GM12891 (cell line): ENCODE measurements around the gene NOS3.

Experiments
- PAX5 ChIP-seq: IDR thresholded peaks from 2 replicates; pipeline ENCODE4 v1.6.1; 2011; ENCODE audit warnings: low read length, moderate library complexity, mild to moderate bottlenecking; ENCODE audit not compliant: insufficient read depth, severe bottlenecking
- POLR2A ChIP-seq: IDR thresholded peaks from 2 replicates; pipeline ENCODE4 v1.6.1; 2011; ENCODE audit warnings: low read depth, low read length, control low read depth
- POLR2AphosphoS5 ChIP-seq: IDR thresholded peaks from 2 replicates; pipeline ENCODE4 v1.6.1; 2011; ENCODE audit warnings: low read depth, low read length, control low read depth
- TAF1 ChIP-seq: IDR thresholded peaks from 2 replicates; pipeline ENCODE4 v1.6.1; 2011; ENCODE audit warnings: low read depth, low read length, control low read depth

DNA sequence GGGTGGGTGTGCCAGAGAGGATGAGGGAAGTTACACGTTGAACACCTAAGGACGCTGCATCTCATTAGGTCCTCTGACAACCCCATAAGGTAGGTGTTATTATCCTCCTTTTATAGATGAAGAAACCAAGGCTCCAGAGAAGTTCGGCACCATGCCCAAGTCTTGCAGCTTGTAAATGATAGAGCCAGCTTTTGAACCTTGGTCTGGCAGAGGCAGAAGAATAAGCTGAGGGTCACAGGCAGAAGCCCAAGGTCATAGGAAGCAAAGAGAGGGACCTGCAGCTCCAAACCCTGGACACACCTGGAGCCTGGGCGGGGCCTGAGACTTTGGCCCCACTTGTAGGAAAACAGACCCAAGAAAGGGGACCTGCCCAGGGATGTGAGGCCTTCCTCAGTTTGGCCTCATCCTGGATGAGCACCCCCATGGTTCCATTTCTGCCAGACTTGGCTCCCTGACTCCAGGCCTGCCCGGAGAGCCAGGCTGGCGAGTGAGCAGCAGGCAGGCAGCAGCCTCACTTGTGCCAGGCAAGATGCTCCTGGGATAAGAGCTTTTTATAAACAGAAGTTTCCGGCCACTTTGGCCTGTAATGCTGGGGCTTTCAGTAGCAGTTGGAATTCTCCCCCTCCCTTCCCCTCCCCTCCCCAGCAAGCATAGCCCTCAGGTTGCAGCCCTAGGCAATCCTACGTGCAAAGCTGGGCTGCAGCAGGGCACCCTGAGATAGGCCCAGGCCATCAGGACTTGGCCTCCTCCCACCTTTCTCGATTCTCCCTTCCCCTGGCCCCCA, 15.1 kb upstream of the NOS3 start:
- no peak for TF ChIP-seq POLR2A
- no peak for TF ChIP-seq POLR2AphosphoS5
- TF ChIP-seq TAF1 = no peak
- no peak for TF ChIP-seq PAX5
